ENCODE measurements around the gene MYL12B. TPM values are rescaled to one million over a fixed set of nuclear protein-coding genes. Genes with fewer than 3 reads are reported as not detected.
A peak's percentile ranks its signal among the peaks of the same experiment; 100 is the strongest.
"Not testable (repeated sequence)": the region's sequence is repeated elsewhere in the genome, so short reads cannot be mapped to it uniquely, and the experiment has no call there.

Gene MYL12B
- total RNA-seq, 3 donors from 2014 or later: 305 to 371 (median 335) TPM

DNA sequence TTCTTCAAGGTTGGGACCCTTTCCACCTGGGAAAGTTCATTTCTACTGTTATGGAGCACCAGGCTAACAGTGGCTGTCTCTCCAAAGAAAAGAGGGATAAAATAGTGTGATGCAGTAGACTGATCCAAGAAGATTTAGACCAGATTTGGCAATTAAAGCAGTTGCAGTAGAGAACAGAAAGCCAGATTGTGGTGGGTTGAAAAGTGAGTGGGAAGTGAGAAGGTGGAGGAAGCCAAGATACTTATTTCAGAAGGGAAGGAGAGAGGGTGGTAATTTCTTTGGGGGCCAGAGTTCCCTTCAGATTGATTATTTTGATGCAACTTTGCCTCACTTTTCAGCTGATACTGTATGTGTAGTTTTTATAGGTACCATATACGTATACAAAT is 8.0 kb downstream of the MYL12B start:
- TF ChIP-seq POLR2AphosphoS5 (IDR thresholded peaks at IDR 0.05) (no peak), CTCF (IDR thresholded peaks at IDR 0.05) (no peak), POLR2A (IDR thresholded peaks at IDR 0.05) (no peak)
- no peaks in the 10 kb centered on the region for H3K27me3 ChIP-seq
- intact Hi-C loops (cut with DNase I; ENCODE audit: low total_unique reads): loop anchor here (10.0 kb wide), 2 partner anchors 325 to 405 kb away; no protein-coding TSS in a partner anchor

DNA sequence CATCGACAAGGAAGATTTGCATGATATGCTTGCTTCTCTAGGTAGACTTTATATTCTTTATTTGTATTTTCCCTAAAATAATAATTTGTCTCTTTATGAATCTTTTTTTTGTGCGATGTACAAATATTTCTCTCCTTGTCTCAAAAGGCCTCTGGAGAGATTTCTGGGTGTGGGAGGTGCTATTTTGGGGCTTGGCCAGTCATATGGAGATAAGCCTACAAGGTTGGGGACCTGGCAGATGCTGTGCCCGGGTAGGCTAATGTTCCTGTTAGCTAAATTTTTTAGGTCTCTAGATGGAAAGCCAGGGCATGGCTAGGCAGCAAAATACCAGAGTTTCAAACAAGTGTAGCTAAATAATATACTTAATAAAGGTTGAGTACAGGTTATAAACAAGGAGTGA is 11.1 kb downstream of the MYL12B start:
- H3K27me3 ChIP-seq: no peaks in the 10 kb centered on the region
- no peaks in the 10 kb centered on the region for H3K36me3 ChIP-seq
- TF ChIP-seq POLR2AphosphoS5 (IDR thresholded peaks at IDR 0.05) (no peak), POLR2A (IDR thresholded peaks at IDR 0.05) (no peak), CTCF (IDR thresholded peaks at IDR 0.05) (no peak)
- intact Hi-C loops (cut with DNase I; ENCODE audit: low total_unique reads): loop anchor here (10.0 kb wide), 1 partner anchor 402 kb away; no protein-coding TSS in a partner anchor
- DNase-seq (ENCODE audit: low spot score in 2 of 2): no peak
- peaks cover 0 to 23% of the 10 kb centered on the region in 2 donors for H3K4me1 ChIP-seq
- H3K4me3 ChIP-seq: no peak overlapping the region
- no peak overlapping the region for H3K27ac ChIP-seq
- H3K9me3 ChIP-seq: no peaks in the 10 kb centered on the region

More for the DNA sequence above, 8.0 kb downstream of the MYL12B start:
- Histone ChIP-seq H3K27ac (peak overlapping the region in 1 of 2 donors; percentile 3), H3K36me3 (no peaks in the 10 kb centered on the region), H3K4me1 (peaks cover 0 to 28% of the 10 kb centered on the region in 2 donors), H3K4me3 (no peak overlapping the region), H3K9me3 (no peaks in the 10 kb centered on the region)
- DNase-seq (ENCODE audit: low spot score in 2 of 2): no peak

- not testable (repeated sequence) for H3K4me1 ChIP-seq; H3K27ac ChIP-seq; DNase-seq (ENCODE audit: low spot score in 2 of 2); H3K36me3 ChIP-seq; H3K27me3 ChIP-seq; H3K4me3 ChIP-seq; H3K9me3 ChIP-seq
- intact Hi-C loops (cut with DNase I; ENCODE audit: low total_unique reads): loop anchor here (10.0 kb wide), 1 partner anchor 397 kb away; no protein-coding TSS in a partner anchor
These were observed 15.8 kb downstream of the MYL12B start for GRCh38 chr18:3277643-3278213.

- no peak for DNase-seq (ENCODE audit: low spot score in 2 of 2)
- Histone ChIP-seq H3K27ac (no peak overlapping the region), H3K4me3 (no peak overlapping the region), H3K36me3 (no peaks in the 10 kb centered on the region), H3K27me3 (no peaks in the 10 kb centered on the region), H3K4me1 (no peaks in the 10 kb centered on the region), H3K9me3 (no peaks in the 10 kb centered on the region)
- TF ChIP-seq POLR2AphosphoS5 (IDR thresholded peaks at IDR 0.05) (no peak), POLR2A (IDR thresholded peaks at IDR 0.05) (no peak)
- intact Hi-C loops (cut with DNase I; ENCODE audit: low total_unique reads): loop anchor here (10.0 kb wide), 1 partner anchor 395 kb away; no protein-coding TSS in a partner anchor
These were observed 17.6 kb downstream of the MYL12B start for GRCh38 chr18:3279201-3280185.

GRCh38 chr18:3281456-3282400 is 19.8 kb downstream of the MYL12B start:
- no peak overlapping the region for H3K4me3 ChIP-seq
- no peak for TF ChIP-seq POLR2A (IDR thresholded peaks at IDR 0.05)
- peak; percentile 68 to 88 (median 80) for TF ChIP-seq CTCF (IDR thresholded peaks at IDR 0.05)
- H3K9me3 ChIP-seq: no peaks in the 10 kb centered on the region
- H3K36me3 ChIP-seq: no peaks in the 10 kb centered on the region
- H3K27me3 ChIP-seq: no peaks in the 10 kb centered on the region
- peak overlapping the region in 1 of 2 donors; percentile 14 for H3K27ac ChIP-seq
- no peaks in the 10 kb centered on the region for H3K4me1 ChIP-seq
- intact Hi-C loops (cut with DNase I; ENCODE audit: low total_unique reads): no loop called here
- DNase-seq (ENCODE audit: low spot score in 2 of 2): no peak
